CD4-positive, alpha-beta T cell treated with Interferon alpha-2 for 1 hour (primary cell): ENCODE results near the gene ZNF106.

Experiments used
- DNase-seq, 2 donors: peaks; one replicate each; pipeline ENCODE4 v3.0.0-alpha.2; 2020 to 2022

Gene ZNF106

GRCh38 chr15:42364529-42364928 lies 126.4 kb downstream of the ZNF106 start:
- no peak for DNase-seq

- DNase-seq: no peak
These were observed 127.0 kb downstream of the ZNF106 start for GRCh38 chr15:42363942-42364341.

- DNase-seq: no peak
These were observed 127.5 kb downstream of the ZNF106 start for GRCh38 chr15:42363487-42363886.
